Measurements from ENCODE around the gene OSBPL5.
"Not testable (repeated sequence)": the region's sequence is repeated elsewhere in the genome, so short reads cannot be mapped to it uniquely, and the experiment has no call there.

The OSBPL5 gene

GRCh38 chr11:3181725-3182461 is 16.8 kb upstream of the OSBPL5 start:
- no peak for DNase-seq (ENCODE audit: low read depth in 2 of 2)

GRCh38 chr11:3180869-3181268 is 15.8 kb upstream of the OSBPL5 start:
- no peak for DNase-seq (ENCODE audit: low read depth in 2 of 2)

- DNase-seq (ENCODE audit: low read depth in 2 of 2), result no peak
These were observed 13.2 kb upstream of the OSBPL5 start for GRCh38 chr11:3178349-3178748.

- DNase-seq (ENCODE audit: low read depth in 2 of 2), result no peak
These were observed 12.8 kb upstream of the OSBPL5 start for GRCh38 chr11:3177931-3178330.

- DNase-seq (ENCODE audit: low read depth in 2 of 2), result no peak
These were observed 11.4 kb upstream of the OSBPL5 start for GRCh38 chr11:3176487-3176886.

- no peak for DNase-seq (ENCODE audit: low read depth in 2 of 2)
These were observed 10.1 kb upstream of the OSBPL5 start for GRCh38 chr11:3175194-3175593.

GRCh38 chr11:3174387-3174786 is 9.3 kb upstream of the OSBPL5 start:
- no peak for DNase-seq (ENCODE audit: low read depth in 2 of 2)

- DNase-seq (ENCODE audit: low read depth in 2 of 2), result no peak
These were observed 8.7 kb upstream of the OSBPL5 start for GRCh38 chr11:3173795-3174194.

- no peak for DNase-seq (ENCODE audit: low read depth in 2 of 2)
These were observed 6.9 kb upstream of the OSBPL5 start for GRCh38 chr11:3171931-3172560.

GRCh38 chr11:3170756-3171650 is 5.9 kb upstream of the OSBPL5 start:
- DNase-seq (ENCODE audit: low read depth in 2 of 2), result no peak

- no peak for DNase-seq (ENCODE audit: low read depth in 2 of 2)
These were observed 5.1 kb upstream of the OSBPL5 start for GRCh38 chr11:3170044-3170755.

GRCh38 chr11:3169255-3170043 is 4.3 kb upstream of the OSBPL5 start:
- no peak for DNase-seq (ENCODE audit: low read depth in 2 of 2)

- DNase-seq (ENCODE audit: low read depth in 2 of 2), result not testable (repeated sequence)
These were observed 3.7 kb upstream of the OSBPL5 start for GRCh38 chr11:3168742-3169254.

GRCh38 chr11:3167143-3168119 is 2.3 kb upstream of the OSBPL5 start:
- no peak for DNase-seq (ENCODE audit: low read depth in 2 of 2)

- DNase-seq (ENCODE audit: low read depth in 2 of 2), result no peak
These were observed 1.4 kb upstream of the OSBPL5 start for GRCh38 chr11:3166268-3167142.

GRCh38 chr11:3165916-3166267 is 782 bp upstream of the OSBPL5 start:
- no peak for DNase-seq (ENCODE audit: low read depth in 2 of 2)

GRCh38 chr11:3164552-3165151 is 458 bp downstream of the OSBPL5 start:
- DNase-seq (ENCODE audit: low read depth in 2 of 2), result no peak

GRCh38 chr11:3164138-3164551 is 965 bp downstream of the OSBPL5 start:
- DNase-seq (ENCODE audit: low read depth in 2 of 2), result no peak
